ENCODE data around the gene MAGED4B.

DNA sequence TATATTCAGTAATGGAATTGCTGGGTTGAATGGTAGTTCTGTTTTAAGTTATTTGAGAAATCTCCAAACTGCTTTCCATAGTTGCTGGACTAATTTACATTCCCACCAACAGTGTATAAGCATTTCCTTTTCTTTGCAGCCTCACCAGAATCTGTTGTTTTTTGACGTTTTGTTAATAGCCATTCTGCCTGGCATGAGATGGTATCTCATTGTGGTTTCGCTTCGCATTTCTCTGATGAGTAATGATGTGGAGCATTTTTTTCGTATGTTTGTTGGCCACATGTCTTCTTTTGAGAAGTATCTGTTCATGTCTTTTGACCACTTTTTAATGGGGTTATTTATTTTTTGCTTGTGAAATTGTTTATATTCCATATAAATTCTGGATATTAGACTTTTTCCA, 13.6 kb upstream of the MAGED4B start:
- TF ChIP-seq, protein P1, sequence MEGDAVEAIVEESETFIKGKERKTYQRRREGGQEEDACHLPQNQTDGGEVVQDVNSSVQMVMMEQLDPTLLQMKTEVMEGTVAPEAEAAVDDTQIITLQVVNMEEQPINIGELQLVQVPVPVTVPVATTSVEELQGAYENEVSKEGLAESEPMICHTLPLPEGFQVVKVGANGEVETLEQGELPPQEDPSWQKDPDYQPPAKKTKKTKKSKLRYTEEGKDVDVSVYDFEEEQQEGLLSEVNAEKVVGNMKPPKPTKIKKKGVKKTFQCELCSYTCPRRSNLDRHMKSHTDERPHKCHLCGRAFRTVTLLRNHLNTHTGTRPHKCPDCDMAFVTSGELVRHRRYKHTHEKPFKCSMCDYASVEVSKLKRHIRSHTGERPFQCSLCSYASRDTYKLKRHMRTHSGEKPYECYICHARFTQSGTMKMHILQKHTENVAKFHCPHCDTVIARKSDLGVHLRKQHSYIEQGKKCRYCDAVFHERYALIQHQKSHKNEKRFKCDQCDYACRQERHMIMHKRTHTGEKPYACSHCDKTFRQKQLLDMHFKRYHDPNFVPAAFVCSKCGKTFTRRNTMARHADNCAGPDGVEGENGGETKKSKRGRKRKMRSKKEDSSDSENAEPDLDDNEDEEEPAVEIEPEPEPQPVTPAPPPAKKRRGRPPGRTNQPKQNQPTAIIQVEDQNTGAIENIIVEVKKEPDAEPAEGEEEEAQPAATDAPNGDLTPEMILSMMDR (IDR thresholded peaks at IDR 0.05 in 4 of 5, conservative IDR thresholded peaks at IDR 0.05 in 1 of 5), result no peak
- TF ChIP-seq POLR2A (IDR thresholded peaks at IDR 0.05), result no peak
